Activated CD8-positive, alpha-beta memory T cell treated with anti-CD3 and anti-CD28 coated beads, Interleukin-2, amount 50 U/mL, for 4 hours (primary cell): ENCODE data around the gene PRF1.
A peak's percentile ranks its signal among the peaks of the same experiment; 100 is the strongest.

ENCODE experiments used
- DNase-seq: peaks from one replicate; pipeline ENCODE4 v3.0.0-alpha.2; 2020

The PRF1 gene

DNA sequence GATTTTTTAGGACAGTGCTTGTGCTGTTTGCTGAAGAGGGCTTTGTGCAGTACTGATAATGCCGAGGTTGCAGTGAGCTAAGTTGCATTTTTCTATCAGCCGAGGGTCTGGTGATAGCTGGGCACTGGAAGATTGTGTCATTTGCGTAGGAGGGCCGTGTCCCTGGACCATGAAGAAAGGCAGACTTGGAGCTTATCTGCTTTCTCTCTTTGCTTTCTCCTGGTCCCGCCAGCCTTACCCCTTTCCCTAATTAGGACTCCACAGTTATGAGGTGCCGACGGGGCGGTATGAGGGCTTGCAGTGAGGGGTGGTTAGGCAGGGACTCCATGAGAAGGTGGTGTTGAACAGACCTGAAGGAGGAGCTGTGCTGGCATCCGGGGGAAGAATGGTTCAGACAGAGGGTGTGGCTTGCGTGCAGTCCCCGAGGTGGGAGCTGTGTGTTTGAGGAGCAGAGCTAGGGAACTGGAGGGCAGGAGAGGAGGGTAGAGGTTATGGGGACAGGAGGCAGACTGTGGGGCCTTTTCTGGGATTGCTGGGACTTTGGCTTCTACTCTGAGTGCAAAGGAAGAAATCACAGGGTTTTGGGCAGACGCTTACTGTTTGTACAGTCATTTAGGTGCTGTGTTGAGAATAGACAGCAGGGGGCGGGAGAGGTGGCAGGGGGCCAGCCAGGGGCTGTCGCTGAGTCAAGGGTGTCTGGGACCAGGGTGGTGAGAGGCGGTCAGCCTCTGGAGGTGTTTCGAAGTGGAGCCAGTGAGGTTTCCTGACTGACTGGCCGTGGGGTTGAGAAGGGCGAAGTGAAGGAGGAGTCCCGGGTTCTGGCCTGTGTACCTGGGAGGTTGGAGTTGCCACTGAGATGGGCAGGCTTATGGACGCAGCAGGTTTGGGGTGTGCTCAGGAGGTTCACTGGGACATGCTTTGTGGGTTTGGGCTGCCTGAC is 43.4 kb downstream of the PRF1 start:
- DNase-seq: peak; percentile 76

DNA sequence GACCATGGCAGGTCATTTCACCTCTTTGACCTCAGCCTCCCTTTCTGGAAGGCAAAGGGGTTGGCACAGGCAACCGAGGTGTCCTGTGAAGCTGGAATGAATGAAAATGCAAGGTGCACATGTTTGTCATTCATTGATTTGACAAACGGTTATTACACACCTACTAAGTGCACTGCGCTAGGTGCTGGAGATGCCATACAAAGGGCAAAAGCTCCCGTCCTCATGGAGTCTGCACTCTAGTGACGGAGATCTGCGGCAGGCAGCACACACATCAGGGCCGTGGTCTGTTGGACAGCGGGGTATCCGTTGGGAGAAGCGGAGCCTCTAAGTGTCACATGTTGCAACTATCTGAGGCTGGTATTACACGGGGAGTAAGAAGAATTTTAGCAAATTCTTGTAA is 44.2 kb downstream of the PRF1 start:
- no peak for DNase-seq

DNA sequence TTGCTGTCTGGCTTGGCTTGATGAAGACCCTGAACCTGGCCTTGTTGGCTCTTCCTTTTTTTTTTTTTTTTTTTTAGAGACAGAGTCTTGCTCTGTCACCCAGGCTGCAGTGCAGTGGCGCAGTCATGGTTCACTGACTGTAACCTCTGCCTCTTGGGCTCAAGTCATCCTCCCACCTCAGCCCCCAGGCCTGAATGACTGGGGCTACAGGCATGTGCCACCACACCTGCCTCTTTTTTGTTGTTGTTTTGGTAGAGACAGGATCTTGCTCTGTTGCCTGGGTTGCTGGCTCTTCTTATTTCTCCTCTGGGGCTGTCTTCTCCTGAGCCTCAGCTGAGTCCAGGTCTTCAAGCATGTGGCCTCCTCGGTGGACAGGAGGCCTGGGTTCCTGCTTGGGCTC is 44.7 kb downstream of the PRF1 start:
- no peak for DNase-seq

DNA sequence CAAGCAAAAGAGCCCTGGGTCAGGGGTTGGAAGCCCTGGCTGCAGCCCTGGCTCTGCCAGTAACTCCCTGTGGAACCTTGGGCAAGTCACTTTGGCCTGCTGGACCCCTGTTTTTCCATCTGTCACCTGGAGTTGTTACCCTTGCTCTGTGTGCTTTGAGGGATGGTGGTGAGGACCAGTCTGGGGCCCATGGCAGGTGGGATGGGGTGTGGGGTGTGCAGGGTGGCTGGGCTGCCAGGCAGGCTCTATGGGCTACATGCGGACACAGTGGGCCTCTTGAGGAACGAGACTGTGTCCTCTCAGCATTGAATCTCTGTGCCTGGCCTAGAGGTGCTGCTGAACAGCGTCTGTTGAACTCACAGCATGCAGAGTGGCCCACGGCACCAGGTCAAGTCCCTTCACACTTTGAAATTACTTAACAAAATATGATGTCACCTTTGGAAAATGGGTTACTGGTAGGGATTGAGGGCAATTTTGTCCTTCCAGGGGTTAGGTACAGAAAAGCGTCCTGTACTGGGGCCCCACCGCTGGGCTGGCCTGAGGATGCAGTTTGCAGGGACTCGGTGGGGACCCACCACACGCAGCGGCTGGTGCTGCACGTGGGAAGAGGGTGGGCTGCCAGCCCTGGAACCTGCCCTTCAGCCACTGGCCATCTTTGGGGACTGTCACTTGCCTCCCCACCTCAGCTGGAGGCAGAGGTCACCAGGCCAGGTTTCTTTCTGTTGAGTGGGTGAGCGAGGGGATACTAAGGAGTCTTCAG is 45.3 kb downstream of the PRF1 start:
- DNase-seq: no peak

DNA sequence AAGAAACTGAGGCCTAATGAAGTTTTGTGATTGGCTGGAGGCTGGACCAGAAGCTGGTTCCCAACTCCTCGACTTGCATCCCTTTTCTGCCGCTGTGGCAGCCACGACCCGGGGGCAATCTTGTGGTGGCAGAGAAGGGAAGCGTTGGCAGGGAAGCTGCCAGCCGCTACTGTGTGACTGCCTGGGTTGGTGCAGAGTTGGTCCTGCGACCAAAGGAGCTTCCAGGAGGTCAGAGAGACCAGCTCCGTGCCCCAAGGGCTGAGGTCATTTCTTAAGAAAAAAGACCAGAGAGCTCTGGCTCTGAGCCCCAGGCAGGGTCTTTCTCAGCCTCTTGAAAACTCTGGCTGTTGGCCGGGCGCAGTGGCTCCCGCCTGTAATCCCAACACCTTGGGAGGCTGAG is 47.2 kb downstream of the PRF1 start:
- DNase-seq: no peak

DNA sequence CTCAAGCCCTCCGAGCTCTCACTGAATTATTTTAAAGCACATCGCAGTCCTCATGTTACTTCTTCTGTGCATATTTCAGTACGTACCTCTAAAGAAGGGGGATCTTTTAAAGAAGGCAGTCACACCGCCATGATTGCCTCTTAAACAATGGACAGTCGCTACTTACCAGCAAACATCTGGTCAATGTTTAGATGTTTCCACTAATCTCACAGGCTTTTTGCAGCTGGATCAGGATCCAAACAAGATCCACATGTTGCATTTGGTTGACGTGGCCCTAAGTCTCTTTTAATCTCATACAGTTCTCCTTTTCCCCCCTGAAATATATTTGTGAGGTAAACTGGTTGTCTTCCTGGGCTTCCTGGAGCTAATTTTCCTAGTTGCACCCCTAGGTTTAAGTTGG is 50.0 kb downstream of the PRF1 start:
- no peak for DNase-seq

DNA sequence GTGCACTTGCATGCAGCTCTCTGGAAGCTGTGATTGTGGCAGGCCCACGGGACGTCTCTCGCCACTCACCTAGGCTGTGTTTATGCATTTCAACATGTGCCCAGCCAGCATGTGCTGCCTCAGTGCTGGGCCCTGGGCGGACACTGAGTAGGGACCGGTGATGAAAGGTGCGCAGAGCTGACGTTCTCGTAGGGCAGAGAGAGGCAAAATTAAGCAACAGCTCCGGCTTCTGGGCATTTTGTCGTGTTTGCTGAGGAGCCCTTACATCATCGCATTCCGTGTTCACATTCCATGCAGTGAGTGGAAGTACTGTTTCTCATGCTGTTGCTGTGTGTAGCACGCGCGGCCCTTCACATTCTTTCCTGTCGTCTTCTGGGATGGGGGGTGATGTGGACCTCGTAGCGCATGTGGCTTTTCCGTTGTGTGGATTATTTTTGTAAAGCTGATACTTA is 50.5 kb downstream of the PRF1 start:
- no peak for DNase-seq

DNA sequence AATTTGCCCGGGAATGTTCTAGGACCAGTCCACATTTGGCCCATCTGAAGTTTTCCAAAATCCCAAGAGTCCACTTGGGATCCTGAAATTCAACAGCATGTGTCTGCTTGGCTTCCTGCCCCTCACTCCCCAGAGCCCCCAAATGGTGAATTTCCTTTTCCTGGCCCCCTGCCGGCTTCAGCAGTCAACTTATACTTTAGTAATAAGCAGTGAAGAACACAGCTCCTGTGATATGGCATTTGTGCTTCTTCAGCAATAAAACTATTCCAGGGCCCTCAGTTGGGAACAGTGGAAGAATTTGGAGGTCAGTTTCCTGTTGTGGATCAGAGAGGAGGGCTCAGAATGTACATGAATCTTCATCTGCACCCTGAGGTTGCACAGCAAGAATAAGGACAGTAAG is 51.1 kb downstream of the PRF1 start:
- DNase-seq: no peak

DNA sequence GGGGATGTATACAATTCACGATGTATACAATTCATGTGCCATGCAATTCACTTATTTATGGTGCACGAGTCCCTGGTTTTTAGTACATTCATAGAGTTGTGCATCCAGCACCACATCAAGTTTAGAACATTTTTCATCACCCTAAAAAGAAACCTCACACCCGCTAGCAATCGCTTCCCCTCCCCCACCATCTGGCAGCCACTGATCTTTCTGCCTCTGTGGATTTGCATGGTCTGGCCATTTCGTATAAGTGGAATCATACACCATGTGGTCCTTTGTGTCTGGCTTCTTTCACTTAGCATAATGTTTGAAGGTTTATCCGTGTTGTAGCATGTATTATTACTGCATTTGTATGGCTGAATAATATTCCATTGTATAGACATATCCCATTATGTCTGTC is 52.1 kb downstream of the PRF1 start:
- DNase-seq: no peak

DNA sequence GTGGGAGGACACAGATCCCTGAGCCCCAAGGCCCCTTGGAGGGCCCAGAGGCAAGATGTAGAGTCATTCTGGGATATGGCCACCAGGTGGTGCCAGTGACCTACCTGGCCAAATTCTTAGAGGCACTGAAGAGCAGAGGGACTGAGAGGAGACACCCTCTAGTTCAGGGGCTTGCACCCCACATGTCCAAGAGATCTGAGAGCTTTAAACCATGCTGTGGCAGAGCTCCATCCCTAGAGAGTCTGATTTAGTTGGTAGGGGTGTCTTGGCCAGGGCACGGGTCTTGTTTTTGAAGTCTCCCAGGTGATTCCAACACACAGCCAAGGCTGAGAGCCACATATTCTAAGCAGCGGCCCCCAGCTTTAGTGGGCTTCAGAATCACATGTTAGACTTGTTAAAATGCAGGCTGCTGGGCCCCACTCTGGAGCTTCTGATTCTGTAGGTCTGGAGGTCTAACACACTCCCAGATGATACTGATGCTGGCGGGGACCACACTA is 52.5 kb downstream of the PRF1 start:
- DNase-seq: peak; percentile 80

DNA sequence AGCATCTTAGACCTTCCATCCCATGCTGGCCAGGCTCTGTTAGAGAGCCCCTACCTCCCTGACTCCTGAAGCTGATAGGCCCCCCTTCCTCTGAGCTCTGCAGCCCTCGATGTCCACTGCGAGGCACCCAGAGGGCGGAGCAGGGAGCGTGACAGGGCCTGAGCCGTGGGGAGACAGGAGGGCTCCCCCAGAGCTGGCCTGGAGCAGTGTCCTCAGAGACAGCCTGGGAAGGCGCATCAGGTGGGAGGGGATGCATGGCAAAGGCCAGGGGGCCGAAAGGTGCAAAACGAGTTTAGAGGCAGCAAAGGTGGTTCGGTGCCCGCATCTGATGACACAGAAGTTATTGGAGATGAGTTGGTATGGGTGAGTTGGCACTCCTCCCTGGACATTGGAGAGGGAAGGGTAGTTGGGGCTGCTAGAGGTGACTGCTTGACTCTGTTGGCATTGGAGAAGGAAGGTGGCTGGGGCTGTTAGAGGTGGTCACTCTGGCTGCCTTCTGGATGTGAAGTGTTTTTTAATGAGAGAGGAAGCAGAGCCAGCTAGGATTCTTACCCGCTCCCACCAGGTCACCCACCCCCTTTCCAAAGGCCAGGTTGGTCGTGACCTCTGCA is 53.1 kb downstream of the PRF1 start:
- no peak for DNase-seq
